Fibroblast of lung (primary cell): Measurements from ENCODE around the gene NCAPD2. TPM values are rescaled to one million over a fixed set of nuclear protein-coding genes. Genes with fewer than 3 reads are reported as not detected.

ENCODE experiments used
- DNase-seq, 2 donors: peaks; one replicate each; pipeline versions ENCODE4 v3.0.0 to v3.0.0-alpha.2; 2010; ENCODE audit warnings: low read depth in 2 of 2
- H2AFZ ChIP-seq: 2 replicates; pipeline ENCODE4 v1.5.1; 2012; ENCODE audit warnings: low read length, control low read depth, inconsistent platforms
- H3K27ac ChIP-seq: 2 replicates; pipeline ENCODE4 v1.5.1; 2011; ENCODE audit warnings: low read length, control low read depth; ENCODE audit not compliant: insufficient read depth
- H3K27me3 ChIP-seq: 2 replicates; pipeline ENCODE4 v1.5.1; 2011; ENCODE audit warnings: mild to moderate bottlenecking, low read length; ENCODE audit not compliant: control insufficient read depth, insufficient read depth
- H3K36me3 ChIP-seq: 2 replicates; pipeline ENCODE4 v1.5.1; 2011; ENCODE audit warnings: low read length; ENCODE audit not compliant: control insufficient read depth, insufficient read depth
- H3K4me1 ChIP-seq: 2 replicates; pipeline ENCODE4 v1.5.1; 2011; ENCODE audit warnings: low read length; ENCODE audit not compliant: control insufficient read depth, insufficient read depth; ENCODE audit errors: extremely low read depth
- H3K4me2 ChIP-seq: 2 replicates; pipeline ENCODE4 v1.5.1; 2011; ENCODE audit warnings: low read length, control low read depth; ENCODE audit not compliant: insufficient read depth; ENCODE audit errors: extremely low read depth
- H3K4me3 ChIP-seq, 4 experiments: fragments of 200-600 bp in 1 of 4; sonication (generic) in 1 of 4; replicated peaks in 1 of 4; 2 replicates each; pipeline ENCODE4 v1.5.1; 2011 to 2016; ENCODE audit warnings: low read length in 4 of 4, low read depth in 3 of 4, mild to moderate bottlenecking in 3 of 4, control low read depth in 2 of 4, inconsistent platforms in 1 of 4, mixed read lengths in 1 of 4; ENCODE audit not compliant: insufficient read depth in 1 of 4; ENCODE audit errors: control extremely low read depth in 1 of 4
- H3K79me2 ChIP-seq: 2 replicates; pipeline ENCODE4 v1.5.1; 2012; ENCODE audit warnings: mild to moderate bottlenecking, low read length, inconsistent platforms; ENCODE audit not compliant: control insufficient read depth, insufficient read depth
- H3K9ac ChIP-seq: 2 replicates; pipeline ENCODE4 v1.5.1; 2011; ENCODE audit warnings: mild to moderate bottlenecking, low read length, control low read depth; ENCODE audit not compliant: insufficient read depth
- H3K9me3 ChIP-seq: 2 replicates; pipeline ENCODE4 v1.5.1; 2012; ENCODE audit warnings: low read depth, low read length; ENCODE audit not compliant: control insufficient read depth, insufficient read depth
- H4K20me1 ChIP-seq: 2 replicates; pipeline ENCODE4 v1.5.1; 2011; ENCODE audit warnings: low read length; ENCODE audit not compliant: control insufficient read depth, insufficient read depth; ENCODE audit errors: extremely low read depth
- EZH2 ChIP-seq: IDR thresholded peaks from 2 replicates; pipeline ENCODE4 v1.5.1; 2012; ENCODE audit warnings: low read length, control low read depth, mild to moderate bottlenecking; ENCODE audit errors: missing control alignments
- polyA plus RNA-seq, 2 donors: library from polyadenylated mRNA; depleted of rRNA in 1 of 2; stranded (reverse) in 1 of 2; unstranded in 1 of 2; fragments of >200 nt; gene quantifications; 2 replicates each; pipeline ENCODE4 v1.2.1, GENCODE V29; 2011 to 2012; ENCODE audit warnings: missing spikeins in 1 of 2
- total RNA-seq: library from RNA; depleted of rRNA; stranded (reverse); fragments of >200 nt; gene quantifications from 2 replicates; pipeline ENCODE4 v1.2.1, GENCODE V29; 2014
- TF ChIP-seq, protein P1 (sequence below), 2 donors: IDR thresholded peaks in 1 of 2; conservative IDR thresholded peaks in 1 of 2; 1 replicate in 1 of 2; 2 replicates in 1 of 2; pipeline ENCODE4 v1.5.1; 2011 to 2012; ENCODE audit warnings: low read length in 2 of 2, control low read depth in 1 of 2, inconsistent platforms in 1 of 2, low read depth in 1 of 2, mild to moderate bottlenecking in 1 of 2

Gene NCAPD2
- total and polyA plus RNA-seq, 2 donors (not counting 1 experiment from before 2014, with no cell fraction given) = 17.2 to 42.3 TPM

DNA sequence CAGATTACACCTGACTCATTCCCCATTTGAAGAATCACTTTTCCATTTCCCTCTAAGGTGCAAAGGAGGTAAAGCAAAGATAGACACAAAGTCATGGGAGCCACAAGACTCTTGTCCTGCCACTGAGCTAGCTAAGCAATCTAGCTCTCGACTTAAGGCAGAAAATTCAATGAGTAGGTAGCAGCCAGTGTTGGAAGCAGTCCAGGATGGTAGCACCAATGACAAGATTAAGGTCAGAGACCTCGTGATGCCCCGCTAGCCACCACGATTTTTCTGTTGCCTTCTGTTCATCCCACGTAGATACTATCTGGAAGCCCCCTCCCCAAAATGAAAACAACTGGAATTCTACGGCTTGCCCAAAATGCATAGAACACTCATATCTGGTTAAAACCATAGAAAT is 24.8 kb upstream of the NCAPD2 start:
- peak overlapping the region; percentile 24 to 83 (median 81) for H3K4me3 ChIP-seq
- DNase-seq = no peak
- H3K9me3 ChIP-seq = no peaks in the 10 kb centered on the region
- no peaks in the 10 kb centered on the region for H4K20me1 ChIP-seq
- H3K4me2 ChIP-seq = peak overlapping the region; percentile 94
- no peak for TF ChIP-seq EZH2
- TF ChIP-seq, protein P1, sequence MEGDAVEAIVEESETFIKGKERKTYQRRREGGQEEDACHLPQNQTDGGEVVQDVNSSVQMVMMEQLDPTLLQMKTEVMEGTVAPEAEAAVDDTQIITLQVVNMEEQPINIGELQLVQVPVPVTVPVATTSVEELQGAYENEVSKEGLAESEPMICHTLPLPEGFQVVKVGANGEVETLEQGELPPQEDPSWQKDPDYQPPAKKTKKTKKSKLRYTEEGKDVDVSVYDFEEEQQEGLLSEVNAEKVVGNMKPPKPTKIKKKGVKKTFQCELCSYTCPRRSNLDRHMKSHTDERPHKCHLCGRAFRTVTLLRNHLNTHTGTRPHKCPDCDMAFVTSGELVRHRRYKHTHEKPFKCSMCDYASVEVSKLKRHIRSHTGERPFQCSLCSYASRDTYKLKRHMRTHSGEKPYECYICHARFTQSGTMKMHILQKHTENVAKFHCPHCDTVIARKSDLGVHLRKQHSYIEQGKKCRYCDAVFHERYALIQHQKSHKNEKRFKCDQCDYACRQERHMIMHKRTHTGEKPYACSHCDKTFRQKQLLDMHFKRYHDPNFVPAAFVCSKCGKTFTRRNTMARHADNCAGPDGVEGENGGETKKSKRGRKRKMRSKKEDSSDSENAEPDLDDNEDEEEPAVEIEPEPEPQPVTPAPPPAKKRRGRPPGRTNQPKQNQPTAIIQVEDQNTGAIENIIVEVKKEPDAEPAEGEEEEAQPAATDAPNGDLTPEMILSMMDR (conservative IDR thresholded peaks at IDR 0.05 in 1 of 2, IDR thresholded peaks at IDR 0.05 in 1 of 2; ENCODE audit: low read depth in 1 of 2, low read length in 2 of 2) = no peak
- H3K27ac ChIP-seq = no peak overlapping the region
- H3K9ac ChIP-seq = no peak overlapping the region
- H3K27me3 ChIP-seq = no peaks in the 10 kb centered on the region
- peaks cover 17% of the 10 kb centered on the region for H3K79me2 ChIP-seq
- H3K36me3 ChIP-seq = peaks cover 10% of the 10 kb centered on the region
- H2AFZ ChIP-seq = no peak overlapping the region
- peaks cover 11% of the 10 kb centered on the region for H3K4me1 ChIP-seq

DNA sequence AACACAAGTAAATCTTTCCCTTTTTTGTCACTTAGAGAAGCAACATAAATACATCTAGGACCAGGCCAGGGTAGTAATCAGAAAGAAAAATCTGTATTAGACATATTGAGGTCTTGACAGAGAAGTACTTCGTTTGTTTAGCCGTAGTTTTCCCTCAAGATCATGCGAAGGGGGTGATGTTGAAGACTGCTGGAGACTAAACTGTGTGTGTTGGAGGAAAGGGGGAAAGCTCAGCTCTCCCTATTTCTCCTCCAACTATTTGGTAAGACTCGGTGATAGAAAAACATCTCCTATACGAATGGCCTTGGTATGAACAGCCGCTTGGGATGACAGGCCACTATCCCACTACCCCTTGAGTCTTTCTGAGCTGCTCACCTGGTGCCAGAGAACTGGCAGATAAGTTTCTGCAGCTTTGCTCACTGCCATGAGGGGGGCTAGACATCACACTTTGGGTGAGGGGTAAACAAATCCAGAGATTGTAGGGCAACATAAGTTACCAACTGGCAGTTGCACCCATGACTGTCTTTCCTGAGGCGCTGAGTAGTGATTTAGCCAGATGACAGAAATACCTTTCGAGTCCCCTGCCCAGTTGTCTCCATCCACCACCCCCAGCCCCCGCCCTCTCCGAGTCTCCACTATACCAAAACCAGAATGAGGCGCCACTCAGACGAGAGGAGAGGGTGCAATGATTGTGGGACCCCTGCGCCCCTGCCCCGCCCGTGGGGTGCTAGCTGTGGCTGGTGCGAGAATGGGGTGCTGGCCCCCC is 24.1 kb upstream of the NCAPD2 start:
- Histone ChIP-seq H3K4me2 (peak overlapping the region; percentile 94), H3K27ac (peak overlapping the region; percentile 79), H3K4me3 (peak overlapping the region; percentile 80 to 85 (median 82)), H3K79me2 (peaks cover 17% of the 10 kb centered on the region), H3K9ac (peak overlapping the region; percentile 80), H3K36me3 (peaks cover 3% of the 10 kb centered on the region), H4K20me1 (no peaks in the 10 kb centered on the region), H3K27me3 (no peaks in the 10 kb centered on the region), H2AFZ (no peak overlapping the region), H3K4me1 (peaks cover 11% of the 10 kb centered on the region), H3K9me3 (no peaks in the 10 kb centered on the region)
- DNase-seq = peak in 1 of 2 donors; percentile 10
- TF ChIP-seq EZH2 = no peak
- TF ChIP-seq, protein P1 (conservative IDR thresholded peaks at IDR 0.05 in 1 of 2, IDR thresholded peaks at IDR 0.05 in 1 of 2; ENCODE audit: low read depth in 1 of 2, low read length in 2 of 2) = no peak

- peak within 1 kb of the TSS; percentile 80 for H3K9ac ChIP-seq
- no peaks in the 10 kb centered on the region for H3K36me3 ChIP-seq
- no peaks in the 10 kb centered on the region for H4K20me1 ChIP-seq
- TF ChIP-seq EZH2 = no peak
- TF ChIP-seq, protein P1 (conservative IDR thresholded peaks at IDR 0.05 in 1 of 2, IDR thresholded peaks at IDR 0.05 in 1 of 2; ENCODE audit: low read depth in 1 of 2, low read length in 2 of 2) = no peak
- no peaks in the 10 kb centered on the region for H3K27me3 ChIP-seq
- peak within 1 kb of the TSS; percentile 80 to 85 (median 82) for H3K4me3 ChIP-seq
- peaks cover 11% of the 10 kb centered on the region for H3K4me1 ChIP-seq
- H3K79me2 ChIP-seq = peaks cover 17% of the 10 kb centered on the region
- H2AFZ ChIP-seq = peak within 1 kb of the TSS; percentile 74
- DNase-seq = peak; percentile 97 to 98
- no peaks in the 10 kb centered on the region for H3K9me3 ChIP-seq
- H3K27ac ChIP-seq = peak within 1 kb of the TSS; percentile 79
- peak within 1 kb of the TSS; percentile 94 for H3K4me2 ChIP-seq
Measured at GRCh38 chr12:6470375-6471163, 23.3 kb upstream of the NCAPD2 start, which contains the start of gene VAMP1. VAMP1 (minus strand) TSS chr12:6470677; CDS start chr12:6470531, 146 bp downstream.
